HG02623 (cell line): ENCODE measurements around the gene AFF3.

Experiments
- ATAC-seq: cut with Tn5 transposase; IDR thresholded peaks from one replicate; pipeline ENCODE4 v1.9.1; 2021; ENCODE audit warnings: moderate library complexity; ENCODE audit not compliant: unreplicated experiment

AFF3 gene

DNA sequence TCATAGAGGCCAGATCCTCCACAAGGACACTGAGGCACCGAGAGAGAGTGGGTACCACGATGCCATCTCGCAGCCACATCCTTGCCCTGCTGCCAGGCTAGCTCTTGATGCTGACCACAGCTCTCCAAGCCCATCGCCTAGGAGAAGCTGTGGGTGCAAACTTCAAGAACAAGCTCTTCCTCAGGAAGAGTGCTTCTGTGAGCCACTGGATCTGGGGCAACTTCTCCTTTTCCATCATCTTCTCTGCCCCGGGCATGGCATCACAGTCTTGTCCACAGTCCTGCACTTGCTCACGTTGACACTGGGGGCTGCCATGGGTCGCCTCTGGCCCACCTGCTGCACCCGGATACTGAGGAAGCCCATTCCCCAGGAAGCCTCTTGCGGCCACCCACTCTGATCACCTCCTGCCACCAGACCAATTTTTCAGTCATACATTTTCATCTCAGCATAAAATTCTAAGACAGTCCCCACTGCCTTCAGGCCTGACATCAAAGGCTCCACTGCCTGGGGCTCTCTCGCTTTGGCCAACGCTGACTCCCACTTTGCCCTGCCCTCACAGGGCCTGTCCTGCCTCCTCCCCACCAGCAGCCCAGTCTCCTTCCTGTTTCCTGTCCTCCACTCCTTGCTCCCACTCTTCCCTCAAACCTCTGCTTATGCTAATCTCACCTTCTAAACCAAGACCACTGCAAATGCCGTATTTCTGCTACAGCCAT is 243.9 kb downstream of the AFF3 start:
- no peak for ATAC-seq

DNA sequence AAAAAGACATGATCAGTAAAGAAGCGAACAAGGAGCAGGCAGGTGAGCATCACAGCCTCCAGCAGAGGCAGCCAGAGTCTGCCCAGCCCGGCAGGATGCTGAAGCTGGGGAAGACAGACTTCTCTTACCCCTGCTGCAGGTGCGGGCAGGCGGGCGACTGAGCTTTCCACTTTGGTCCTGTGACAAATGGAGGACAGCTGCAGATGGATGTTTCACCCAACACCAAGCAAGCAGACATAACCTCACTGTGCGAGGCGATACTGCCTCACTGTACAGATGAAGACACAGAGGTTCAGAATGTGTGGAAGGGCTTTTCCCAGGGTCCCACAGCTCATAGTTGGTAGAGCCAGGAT is 251.0 kb downstream of the AFF3 start:
- no peak for ATAC-seq

DNA sequence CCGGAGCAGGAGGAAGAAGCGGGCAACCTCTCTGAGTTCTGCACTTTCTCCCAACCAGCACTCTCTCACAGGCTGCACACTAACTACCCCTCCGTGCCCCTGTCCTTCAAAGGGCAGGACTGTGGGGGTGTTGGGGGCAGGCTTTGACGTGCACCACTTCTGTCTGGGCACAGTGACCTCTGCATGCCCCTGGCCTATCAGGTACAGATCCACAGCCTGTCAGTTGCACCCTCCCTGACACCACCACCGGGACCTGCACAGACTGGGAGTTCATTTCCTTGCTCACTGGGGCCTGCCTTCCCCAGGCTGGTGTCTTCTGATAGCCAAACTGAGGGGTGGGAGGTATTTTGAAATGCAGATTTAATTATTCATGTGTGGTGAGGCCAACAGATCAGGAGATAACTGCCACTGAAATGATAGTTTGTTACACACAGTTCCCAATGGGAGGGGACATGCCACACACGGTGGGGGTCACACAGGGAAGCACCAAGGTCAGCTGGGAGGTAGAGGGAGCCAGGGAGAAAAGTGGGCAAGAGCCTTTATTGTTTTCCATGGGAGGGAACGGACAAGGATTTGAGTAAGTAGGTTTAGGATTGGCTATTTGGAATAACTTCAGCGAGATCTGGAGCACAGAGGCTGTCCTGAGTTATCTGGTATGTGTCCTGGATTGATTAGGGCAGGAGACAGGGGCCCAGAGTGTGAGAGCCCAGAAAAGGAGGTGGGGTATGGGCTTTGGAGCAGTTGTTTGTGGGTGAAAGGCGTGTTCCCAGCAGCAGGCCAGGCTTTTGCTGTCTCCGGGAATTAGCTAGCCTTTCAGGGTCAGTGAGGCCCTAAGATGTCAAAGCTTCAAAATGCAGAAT is 251.6 kb downstream of the AFF3 start:
- ATAC-seq = no peak

DNA sequence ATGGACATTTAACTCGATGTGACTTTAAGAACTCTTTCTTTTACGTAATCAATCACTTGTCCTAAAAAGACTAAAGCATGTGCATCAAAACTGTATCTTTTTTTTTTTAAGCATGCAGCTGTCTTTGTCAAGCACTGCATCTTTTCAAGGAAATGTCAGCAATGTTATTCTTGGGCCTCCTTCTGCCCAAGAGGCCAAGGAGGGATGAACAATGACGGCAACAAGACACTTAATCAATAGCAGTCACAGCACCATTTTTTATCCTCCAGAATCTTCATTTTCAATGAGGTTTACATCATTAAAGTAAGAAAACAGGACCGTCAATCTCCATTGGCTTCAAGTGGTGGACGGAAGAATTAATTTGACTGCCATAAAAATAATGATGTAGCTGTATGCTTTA is 253.8 kb downstream of the AFF3 start:
- ATAC-seq = no peak

DNA sequence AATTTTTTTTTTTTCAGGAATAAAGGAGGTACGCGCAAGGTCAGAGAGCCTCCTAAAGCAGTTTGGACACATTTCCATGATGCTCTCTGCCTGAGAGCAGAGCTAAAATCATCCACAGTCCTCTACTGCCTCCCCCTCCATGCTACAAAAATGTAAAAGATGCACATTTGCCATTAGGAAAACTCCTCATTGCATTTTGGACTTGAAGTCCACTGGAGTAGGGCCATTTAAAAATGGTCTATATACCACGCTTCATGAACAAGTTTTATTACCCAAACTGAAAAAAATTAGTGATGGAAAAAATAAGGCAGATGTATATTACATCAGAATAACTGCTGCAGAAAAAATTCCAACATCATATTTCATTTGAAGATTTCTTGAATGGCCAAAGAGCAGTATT is 256.0 kb downstream of the AFF3 start:
- ATAC-seq = no peak

DNA sequence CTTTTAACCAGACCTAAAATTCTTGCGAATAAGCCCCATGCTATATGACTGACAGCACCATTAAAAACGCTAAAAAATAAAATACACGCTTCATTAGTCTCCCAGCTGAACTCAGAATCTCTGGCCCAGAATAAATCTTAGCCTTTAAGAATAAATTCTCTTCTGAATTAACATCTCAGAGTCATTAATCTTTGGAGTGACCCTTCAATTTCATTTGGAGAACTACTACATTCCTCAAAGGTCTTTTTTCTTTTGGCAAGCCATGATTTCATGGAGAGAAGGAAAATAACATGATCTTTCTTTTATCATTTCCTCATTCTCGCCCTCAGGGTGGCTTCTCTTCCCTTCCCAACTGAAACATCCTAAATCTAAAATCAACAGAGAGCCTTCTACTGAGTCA is 259.0 kb downstream of the AFF3 start:
- ATAC-seq = no peak

DNA sequence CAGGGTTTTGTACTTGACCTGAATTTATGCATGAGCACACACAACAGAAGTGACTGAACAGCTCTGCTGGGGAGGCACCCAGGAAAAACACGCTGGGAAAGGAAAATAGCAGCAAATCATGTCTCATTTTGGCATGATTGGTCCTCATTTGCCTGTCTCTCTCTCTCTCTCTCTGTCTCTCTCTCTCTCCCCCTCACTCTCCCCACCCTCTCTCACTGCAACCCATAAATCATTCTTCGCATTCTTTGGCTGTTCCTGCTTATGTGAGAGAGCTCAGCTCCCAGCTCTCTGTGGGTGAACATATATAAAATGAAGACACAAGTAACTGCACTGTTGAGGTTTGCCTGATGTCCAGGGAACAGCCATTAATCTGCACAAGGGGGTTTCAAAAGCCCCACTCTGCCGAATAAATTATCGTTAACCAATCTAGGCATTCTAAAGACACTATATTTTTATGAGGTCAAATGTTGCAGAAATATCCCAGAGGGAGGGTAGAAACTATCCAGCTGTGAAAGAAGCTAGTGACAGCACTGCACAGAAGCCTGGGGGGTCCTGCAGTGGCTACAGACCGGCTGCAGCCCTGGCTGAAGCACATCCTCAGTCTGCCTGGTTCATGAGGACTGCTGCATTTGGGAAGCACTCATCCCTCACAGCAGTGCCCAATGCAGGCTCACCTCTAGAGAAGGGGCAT is 260.3 kb downstream of the AFF3 start:
- ATAC-seq = no peak

DNA sequence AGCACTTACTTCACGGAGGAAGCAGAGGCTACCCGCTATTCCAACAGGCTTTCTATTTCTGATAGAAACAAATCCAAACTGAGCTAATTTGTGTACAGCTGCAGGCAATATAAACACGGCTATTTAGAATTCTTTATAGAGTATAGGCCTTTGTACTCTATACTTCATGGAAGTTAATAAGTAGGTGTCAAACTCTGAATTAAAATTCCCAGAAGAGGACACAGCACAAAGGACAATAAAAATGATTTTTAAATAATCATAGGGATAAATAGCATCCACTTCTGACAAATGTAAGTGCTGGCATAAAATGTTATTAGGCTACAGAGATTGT is 261.5 kb downstream of the AFF3 start:
- ATAC-seq = no peak

DNA sequence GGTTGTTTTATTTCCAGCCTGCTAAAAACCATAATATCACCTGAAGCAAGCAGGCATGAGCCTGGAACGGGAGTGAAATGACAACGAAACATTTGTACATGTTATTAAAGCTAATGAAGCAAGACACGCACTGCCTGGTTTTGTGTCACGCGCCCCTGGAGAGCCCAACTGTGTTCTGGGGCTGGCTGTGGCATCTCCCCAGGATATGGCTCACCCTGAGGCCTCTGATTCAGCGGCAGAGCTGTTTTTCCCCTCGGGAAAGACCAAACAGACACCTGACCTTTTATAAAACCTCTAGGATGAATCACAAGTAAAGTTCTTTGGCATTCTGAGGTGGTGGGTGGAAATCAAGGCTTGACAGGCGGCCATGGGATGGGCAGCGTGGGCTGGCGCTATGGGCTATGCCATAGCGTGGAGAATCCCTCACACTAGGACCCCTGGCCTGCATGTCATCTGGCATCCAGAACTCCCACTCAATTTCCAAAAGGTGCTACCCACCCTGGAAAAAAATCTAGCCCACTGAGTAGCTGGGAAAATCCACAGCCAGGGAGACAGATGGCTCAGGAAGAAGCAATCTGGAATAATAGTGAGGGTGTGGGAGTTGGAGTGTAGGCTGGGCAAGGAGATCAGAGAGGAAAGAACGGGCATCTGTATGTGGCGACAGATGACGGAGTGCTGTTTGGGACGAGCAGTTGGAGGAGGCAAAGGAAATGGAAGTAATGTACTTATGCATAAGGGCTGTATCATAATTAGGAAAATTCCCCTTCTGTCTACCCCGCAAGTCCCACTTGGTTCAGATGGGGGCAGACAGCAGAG is 262.0 kb downstream of the AFF3 start:
- no peak for ATAC-seq

DNA sequence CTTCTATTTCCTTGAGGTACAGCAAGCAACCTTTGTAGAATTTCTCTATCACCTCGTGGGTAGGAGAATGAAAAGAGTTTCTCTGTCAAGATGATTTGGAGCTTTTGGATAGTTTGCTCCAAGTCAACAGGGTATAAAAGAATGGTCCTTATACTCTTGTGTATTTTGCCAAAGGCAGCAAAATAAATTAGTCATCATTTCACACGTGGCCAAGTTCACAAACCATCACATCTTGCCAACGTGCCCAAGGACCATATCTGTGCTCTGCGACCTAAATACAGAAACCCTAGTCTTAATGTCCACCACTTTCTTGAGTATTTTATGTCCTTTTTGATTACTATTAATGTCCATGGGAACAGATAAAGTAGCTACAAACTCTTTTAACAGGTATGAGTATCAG is 262.9 kb downstream of the AFF3 start:
- no peak for ATAC-seq

DNA sequence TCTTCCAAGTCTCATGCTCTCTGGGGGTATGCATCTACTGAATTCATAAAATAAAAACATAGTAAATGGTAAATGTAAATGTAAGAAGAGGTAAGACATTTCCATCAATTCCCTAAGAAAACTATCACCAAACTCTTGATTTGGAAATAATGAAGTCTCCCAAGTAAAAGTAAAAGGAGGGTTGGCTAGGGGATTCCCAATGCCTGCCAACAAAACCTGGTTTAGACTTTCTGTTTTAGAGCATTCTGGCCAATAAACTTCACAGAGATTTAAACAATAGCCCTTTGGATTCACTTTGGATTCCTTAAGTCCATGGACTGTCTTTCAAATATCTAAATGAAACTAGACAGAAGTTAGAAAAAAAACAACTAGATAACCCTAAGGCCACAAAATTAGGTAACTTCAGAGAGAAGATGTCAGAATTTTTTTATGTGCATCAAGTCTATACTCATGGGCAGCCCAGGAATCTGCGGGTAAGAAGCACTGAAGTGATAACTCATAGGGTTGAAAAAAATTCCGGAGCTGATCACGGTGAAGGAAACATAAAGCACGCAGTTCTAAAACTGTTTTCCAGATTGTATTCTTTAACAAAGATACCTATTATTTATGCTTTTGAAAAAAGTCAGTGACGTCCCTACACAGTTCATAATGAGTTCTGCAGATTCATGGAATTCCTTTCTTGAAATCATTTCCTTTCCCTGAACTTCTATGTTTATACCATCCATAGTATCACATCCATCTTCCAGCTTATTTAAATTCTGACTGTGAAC is 263.6 kb downstream of the AFF3 start:
- no peak for ATAC-seq

DNA sequence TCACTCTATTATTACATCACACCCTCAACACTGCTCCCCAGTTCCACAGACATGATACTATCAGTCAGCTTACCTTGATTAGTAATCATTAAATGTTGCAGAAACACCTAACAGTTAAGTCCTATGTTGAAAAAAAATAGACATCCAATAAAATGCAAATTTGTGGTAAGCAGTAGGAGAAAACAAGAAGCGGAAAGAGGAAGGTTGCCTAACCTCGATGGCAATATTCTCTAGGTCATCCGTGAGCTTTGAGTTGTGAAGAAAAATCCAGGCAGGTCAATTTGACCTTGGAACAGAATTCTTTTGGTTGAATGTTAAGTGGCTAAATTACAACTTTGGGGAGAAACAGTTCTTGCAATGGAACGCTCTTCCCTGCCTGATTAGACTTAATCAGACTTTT is 264.4 kb downstream of the AFF3 start:
- ATAC-seq = no peak

DNA sequence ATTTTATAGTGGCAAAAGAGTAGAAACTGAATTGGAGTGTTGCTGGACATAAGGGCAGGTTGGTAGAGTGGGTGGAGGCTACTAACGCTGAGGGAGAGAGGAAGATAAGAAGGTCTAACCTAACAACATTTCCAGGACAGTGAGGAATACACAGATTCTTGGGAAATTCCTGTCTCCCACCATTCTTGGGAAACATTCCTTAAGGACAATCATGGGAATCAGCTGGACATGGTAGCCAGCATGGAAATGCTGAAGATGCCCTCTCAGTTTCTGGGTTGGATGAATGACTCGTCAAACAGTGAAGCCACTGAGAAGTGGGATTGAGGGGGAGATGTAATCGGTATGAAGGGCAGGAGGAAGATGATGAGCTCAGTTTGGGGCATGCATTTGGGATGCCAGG is 265.4 kb downstream of the AFF3 start:
- no peak for ATAC-seq

DNA sequence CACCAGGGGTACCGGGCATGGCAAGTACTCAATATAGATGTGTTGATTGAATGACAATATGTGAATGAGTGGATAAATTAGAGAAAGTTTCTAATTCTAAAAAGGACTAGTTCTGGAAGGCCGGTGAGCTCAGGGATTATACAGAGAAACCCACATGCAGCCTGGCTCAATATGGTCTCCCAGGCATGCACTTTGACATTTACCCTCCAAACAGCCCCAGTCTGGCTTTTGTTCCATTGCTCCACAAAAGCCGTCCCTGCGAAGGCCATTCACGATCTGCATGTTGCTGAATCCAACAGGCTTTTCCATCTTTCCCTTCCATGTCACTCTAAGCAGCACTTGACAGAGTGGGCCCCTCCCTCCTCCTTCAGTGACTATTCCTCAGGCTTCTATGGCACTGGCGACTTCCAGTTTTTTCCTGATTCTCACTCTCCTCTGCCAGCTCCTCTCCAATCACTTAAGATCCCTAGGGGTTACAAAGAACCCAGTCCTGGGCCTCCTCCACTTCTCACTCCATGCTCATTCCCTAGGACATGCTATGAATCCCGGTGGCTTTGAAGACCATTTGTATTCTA is 266.7 kb downstream of the AFF3 start:
- ATAC-seq = no peak

DNA sequence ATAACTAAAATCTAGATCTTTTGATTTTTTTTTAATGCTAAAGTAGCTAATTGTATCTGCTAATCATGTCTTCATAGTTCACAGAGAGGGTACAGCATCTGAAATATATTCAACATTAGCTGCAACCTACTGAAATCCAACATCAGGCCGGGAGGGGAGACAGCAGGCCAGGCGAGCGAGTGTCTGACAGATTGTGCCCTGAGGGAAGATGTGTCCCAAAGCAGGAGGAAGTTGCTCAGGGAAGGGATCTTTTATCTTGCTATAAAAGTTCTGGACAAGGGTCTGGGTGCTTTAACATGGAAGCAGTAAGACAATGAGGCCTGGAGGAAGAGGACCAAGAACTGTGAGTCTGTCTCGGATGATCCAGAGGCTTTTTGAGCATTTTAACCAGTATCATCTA is 274.1 kb downstream of the AFF3 start:
- ATAC-seq = no peak

DNA sequence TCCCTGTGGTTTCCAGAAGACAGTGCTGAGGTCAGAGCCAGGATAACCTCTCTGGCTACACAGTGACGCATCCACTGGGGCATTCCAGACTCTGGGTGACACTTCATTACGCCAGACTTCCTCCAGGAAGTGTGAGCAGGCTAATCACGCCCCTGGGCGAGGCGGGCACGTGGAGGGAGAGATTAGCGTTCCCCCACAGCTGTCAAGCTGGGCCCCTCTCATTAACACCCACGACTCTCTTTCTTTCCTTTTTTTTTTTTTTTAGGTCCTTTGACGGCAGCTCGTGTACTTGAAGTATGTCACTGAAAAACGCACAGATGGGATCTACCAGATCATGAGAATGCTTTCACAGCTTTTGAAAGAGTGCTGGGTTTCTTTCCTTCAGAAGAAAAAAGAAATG is 274.6 kb downstream of the AFF3 start:
- ATAC-seq = no peak

DNA sequence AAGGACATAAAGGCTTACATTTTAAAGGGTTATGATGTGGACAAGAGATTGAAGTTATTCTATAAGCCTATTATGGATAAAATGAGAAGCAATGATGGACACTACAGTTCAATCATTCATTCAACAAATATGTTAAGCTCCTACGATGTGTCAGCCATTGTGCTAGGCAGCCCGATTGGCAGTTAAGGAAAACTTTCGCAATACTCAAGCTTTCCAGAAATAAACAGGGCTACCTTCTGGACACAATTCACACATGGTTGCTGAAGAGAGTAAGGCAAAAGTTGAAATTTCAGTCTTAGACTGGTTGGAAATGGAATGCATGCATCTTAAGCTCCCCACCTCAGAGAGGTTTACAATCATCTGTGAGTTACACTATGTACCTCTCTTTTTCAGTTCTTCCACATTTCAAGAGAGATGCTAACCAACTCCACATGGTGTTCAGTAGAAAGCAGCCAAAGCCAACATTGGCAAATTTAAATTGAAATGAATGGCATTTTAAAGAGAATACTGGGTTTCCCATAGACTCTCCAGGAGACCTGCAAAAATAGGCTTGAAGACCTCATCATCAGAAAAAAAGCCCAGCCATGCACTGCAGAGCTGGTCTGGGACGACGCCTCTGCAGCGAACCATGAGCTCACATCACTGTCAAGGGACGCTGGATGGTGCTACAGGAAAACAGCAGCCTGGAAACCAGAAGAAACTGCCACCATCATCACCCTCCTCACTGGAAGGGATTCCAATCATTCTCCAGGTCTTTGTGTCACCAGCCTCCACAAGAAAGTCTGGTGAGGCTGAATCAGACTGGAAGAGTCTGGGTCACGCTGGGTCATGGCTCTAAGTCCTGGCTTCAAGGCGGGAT is 276.3 kb downstream of the AFF3 start:
- ATAC-seq = no peak

DNA sequence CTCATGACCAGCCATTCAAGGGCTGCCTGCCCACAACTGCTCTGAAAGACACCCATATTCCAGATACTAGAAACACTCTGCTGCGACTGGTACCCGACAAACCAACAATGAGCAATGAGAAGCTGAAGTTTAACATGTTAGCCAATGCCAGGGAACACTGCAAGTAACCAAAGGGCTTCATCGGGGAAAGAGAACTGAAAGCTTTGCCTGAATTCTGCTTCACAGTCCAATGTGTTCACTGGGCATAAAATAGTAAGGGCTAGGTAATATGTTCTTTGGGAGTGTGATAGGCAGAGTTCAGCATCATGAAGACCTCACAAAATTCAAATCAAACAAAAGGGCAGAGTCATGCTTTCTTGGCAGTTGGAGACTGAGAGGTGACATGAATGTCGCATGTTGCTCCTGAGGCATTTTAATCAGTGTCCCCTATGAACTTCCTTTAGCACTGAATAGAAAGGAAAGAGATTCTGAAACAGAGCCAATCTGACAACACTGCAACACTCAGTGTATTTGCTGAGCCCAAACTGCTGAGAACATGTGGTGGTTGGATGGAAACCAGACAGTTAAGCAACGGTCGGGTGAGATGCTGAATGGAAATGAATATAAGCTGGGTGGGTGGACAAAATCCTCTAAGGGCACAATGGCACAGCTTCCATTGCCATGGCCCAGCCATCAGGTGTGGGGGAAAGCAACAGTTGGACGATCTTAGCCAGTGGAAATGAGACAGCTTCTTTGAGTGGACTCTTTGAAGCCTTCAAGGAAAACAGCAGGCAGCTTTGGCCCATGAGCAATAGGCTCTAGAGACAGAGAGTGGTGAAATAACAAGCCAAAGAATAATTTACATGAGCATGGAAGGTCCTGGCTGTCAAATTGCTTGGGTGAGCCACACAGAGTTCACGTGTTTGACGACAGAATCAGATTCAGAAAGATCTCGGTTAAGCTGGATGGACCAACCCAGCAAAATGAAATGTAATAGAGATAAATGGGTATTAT is 277.5 kb downstream of the AFF3 start:
- no peak for ATAC-seq
